ENCODE results near the gene RARA. TPM values are rescaled to one million over a fixed set of nuclear protein-coding genes. Genes with fewer than 3 reads are reported as not detected.

RARA gene
- total RNA-seq, 1 donor from 2014 or later: 47.8 TPM

DNA sequence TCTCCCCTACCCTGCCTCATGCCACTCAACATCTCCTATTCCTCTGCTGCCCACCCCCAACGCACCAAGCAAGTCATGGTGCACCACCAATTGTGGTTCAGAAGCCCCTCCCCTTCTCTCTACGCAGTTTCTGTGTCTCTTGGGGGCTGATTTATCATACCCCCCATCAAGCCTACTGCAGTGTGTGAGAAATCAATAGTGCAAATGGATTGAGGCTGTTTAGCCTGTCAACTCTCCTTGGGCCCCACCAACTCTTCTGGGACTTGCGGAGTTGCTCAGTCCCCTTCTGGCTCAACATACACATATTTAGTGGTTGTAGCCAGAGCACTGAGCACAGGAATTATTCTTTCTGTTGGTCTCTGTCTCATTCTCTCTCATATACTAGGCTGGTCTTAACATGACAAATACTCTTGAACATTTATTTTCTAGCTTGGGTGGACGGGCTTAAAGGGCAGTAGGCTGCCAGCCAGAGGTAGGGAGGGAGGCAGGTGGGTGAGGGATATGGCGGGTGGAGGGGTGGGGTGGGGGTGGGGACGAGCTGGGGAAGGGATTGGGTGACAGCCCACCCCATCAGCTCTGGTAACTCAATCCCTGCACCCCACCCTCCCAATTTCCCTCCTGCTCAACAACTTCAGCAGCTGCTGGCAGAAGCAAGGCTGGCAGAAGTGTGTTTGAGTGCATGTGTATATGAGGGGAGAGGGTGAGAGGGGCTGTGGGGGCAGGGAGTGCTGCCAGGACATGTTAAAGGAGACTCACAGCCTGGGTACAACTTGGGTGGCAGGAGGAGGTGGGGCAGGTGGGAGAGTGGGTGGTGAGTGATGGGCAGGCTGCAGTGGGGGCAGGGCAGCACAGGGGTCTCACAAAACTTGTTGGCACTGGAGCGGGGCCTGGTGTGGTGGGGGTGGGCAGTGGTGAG is 4.9 kb downstream of the RARA start:
- intact Hi-C loops (cut with micrococcal nuclease): no loop called here

DNA sequence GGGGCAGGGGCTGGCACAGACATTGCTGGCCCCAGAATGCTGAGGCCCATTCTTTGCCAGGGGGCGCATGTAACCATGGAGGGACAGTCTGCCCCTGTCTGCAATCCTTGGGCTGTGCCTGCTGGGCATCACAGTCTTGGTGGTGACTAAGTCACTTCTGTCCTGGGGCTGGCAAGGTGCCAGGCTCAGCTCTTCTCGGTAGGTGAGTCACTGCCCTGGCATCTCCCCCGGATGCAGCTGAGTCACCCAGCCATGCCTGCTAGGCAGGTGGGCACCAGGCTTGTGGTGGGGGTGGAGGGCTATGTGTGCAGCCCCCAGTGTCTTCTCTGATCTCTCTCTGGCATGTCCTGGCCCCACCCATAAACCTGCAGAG is 5.6 kb downstream of the RARA start:
- intact Hi-C loops (cut with micrococcal nuclease): no loop called here

DNA sequence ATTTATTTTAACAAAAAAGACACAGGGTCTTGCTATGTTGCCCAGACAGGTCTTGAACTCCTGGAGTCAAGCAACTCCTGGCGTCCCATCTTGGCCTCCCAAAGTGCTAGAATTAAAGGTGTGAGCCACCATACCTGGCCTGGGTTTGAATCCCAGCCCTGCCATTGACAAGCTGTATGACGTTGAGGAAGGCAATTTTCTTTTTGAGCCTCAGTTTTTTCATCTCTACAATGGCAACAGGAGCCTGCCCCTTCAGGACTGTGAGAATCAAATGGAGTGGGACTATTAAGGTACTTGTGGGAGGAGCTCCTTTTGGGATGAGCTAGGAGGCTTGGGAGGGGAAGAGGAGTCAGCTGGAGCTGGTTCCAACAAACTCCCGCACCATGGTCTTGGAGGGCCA is 6.2 kb downstream of the RARA start:
- intact Hi-C loops (cut with micrococcal nuclease): loop anchor here (5.0 kb wide), 1 partner anchor 102 kb away; the partner anchor contains the start of gene TOP2A

DNA sequence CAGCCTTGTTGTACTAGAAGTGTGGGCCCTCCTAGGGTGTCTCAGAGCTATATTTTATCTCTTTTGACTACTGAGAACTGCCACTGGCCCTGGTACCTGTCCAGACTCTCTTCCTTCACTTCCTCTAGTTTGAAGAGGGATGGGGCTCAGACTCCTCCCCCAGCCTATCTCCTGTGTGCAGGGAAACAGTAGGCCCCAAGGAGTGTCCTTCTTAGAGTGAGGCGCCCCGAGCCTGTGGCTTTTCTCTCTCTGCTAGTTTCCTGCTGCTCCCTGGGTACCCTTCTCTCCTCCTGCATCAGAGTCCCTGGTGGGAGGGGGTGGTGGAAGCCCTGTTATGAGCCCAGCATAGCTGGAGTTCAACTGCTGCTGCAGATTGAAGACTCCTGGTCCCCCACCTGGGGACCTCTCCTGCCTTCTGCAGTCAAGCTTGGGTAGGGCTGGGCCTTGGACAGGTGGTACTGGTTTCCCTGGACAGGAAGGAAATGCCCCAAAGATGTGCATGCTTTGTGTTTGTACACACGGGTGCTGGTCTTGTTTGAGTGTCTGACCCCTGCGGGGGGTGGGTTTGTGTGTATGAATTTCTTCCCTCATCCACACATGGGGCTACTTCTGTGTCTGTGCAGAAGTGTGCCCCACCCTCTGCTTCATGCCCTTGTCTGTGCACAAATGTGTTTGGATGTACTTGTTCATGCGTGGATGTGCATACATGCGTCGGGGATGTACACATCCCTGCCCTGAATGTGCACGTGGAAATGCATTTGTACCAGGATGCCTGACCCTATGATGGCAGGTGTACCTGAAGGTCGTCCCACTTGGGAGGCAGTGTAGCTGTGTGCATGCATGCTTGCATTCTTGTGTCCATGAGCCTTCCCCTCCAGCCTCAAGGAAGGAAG is 6.9 kb downstream of the RARA start:
- intact Hi-C loops (cut with micrococcal nuclease): loop anchor here (5.0 kb wide), 1 partner anchor 101 kb away; the partner anchor contains the start of gene TOP2A

- intact Hi-C loops (cut with micrococcal nuclease): loop anchor here (5.0 kb wide), 1 partner anchor 101 kb away; the partner anchor contains the start of gene TOP2A
These were observed 7.8 kb downstream of the RARA start for GRCh38 chr17:40316571-40317344.

DNA sequence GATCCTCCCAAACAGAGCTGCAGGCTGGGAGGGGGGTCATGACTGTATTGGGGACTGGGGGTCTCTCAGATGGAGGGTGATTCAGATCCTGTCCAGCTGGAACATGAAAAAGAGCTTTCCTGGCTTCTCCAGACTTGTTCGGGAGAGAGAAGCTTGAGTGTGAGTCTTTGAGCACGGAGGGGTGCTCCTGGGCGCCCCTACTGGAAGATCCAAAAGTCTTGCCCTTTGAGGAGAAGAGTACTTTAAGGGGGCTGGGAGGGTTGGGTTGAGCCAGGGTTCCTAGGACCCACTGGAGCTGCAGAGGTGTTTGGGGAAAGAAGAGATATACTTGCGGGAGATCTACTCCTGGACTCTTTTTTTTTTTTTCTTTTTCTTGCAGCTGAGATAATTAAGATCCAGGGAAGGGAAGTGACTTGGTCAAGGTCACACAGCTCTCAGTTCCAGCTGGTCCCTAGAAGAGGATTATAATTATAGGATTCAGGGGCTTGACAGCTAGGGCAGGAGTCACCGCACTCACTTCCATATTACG is 8.4 kb downstream of the RARA start:
- intact Hi-C loops (cut with micrococcal nuclease): loop anchor here (5.0 kb wide), 1 partner anchor 100 kb away; the partner anchor contains the start of gene TOP2A

DNA sequence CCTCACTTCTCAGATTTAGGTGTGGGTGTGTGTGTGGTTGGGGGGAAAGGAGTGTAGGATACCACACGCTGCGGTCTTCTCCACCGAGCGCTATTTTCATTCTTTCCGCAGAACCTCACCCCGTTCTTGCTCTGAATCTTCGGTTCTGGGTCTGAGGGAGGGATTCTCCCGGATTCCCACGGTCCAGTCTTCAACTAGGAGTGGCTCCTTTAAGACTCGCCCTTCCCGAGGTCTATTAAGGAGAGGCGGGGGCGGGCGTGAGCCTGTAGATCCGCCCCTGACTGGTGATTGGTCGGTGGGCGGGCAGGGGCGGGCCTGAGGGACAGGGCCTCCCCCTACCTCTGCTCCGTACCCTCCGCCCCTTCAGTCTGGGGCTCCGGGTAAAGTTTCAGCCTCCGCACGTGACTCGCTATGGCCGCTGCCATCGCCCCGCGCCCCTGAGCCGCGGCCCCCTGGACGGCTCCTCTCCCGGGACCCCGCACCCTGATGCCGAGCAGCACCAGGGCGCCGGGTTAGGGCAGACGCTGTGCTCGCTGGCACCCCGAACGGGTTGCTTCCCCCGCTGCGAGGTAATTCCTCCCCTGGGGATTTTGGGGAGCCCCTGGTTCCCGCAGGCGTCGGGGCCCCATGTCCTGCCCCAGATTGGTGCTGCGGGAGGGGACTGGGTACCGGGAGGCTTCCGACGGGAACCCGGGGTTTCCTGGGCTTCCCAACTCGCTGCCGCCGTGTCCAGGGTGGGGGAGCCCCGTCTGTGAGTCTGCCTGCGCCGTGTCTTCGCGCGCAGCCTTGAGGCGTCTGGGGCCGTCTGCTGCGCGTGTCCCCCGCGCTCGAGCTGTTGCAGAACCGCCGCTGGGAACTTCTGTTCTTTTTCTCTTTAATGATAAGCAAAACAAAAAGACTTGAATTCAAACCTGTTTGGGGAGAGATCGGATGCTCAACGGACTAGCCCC is 9.2 kb downstream of the RARA start:
- intact Hi-C loops (cut with micrococcal nuclease): loop anchor here (1.0 to 5.0 kb wide), 4 partner anchors 9 to 99 kb away; partner anchors contain the start of gene TOP2A

- intact Hi-C loops (cut with micrococcal nuclease): loop anchor here (1.0 to 5.0 kb wide), 4 partner anchors 8 to 98 kb away; partner anchors contain the start of gene TOP2A
These were observed 9.9 kb downstream of the RARA start for GRCh38 chr17:40318830-40319391.

GRCh38 chr17:40319651-40320540 is 10.9 kb downstream of the RARA start:
- intact Hi-C loops (cut with micrococcal nuclease): loop anchor here (2.0 to 5.0 kb wide), 4 partner anchors 17 to 97 kb away; partner anchors contain the start of genes CDC6 and TOP2A

- intact Hi-C loops (cut with micrococcal nuclease): loop anchor here (5.0 kb wide), 2 partner anchors 34 to 36 kb away; partner anchors contain the start of gene CDC6
These were observed 12.0 kb downstream of the RARA start for GRCh38 chr17:40320756-40321523.

DNA sequence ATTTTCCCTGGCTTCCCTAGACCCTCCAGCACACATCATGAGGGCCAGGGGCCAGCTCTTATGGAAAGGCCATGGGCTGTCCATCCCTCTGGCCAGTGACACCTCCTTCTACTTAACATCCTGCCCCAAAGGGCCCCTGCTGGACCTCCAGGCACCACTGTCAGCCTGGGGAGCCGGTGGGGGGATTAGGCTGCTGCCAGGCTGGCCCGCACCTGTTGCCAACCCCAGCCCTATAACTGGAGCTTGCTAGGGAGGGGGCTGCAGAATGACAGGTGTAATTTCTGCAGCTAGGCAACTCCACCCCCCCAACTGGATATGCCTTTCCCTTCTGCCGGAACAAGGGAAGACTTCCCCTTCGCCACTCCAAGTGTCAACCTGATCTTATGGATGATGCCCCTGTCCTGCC is 12.5 kb downstream of the RARA start:
- intact Hi-C loops (cut with micrococcal nuclease): loop anchor here (5.0 kb wide), 2 partner anchors 34 to 36 kb away; partner anchors contain the start of gene CDC6

- intact Hi-C loops (cut with micrococcal nuclease): loop anchor here (1.0 to 5.0 kb wide), 3 partner anchors 35 to 103 kb away; partner anchors contain the start of genes CDC6 and WIPF2
These were observed 13.0 kb downstream of the RARA start for GRCh38 chr17:40321961-40322357.

DNA sequence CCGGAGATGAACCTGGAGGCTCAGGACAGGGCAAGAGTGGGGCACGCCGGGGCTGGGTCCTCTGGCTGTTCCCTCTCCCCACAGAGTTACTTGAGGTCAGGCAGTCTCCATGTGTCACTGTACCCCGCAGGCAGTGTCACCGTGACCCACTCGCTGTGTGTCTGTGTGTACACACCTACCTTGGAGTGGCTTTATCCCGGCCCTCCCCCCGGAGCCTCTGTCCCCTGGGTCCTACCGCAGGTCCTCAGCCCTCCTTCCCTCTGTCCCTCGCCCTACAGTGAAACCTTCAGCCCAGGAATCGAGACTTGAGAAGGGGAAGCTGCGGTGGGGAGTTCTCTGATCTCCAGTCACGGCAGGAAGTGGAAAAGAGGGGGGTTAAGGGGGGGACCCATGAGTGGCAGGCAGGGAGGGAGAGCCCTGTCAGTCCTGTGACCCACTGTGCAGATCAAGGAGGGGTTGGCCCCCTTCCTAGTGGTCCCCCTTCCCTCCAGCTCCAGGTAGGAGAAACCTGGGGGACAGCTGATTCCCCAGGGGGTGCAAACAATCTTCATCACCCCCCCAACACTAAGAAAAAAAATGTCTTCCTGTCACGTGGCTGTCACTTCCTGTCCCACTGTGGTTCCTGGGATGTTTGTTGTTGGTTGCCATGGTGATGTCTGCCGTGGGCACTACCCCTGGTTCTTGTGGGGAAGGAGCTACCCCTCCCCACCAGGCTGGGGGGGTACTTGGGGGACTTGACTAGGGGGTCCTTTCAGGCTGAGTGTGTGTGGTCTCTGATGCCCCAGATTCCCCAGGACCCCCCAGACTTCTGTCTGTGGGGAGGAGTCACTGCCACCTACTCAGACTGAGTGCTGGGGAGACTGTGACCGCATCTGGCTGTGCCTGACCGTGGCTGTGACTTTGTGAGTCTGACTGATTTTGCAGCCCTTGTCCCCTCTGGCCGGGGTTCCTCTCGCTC is 13.7 kb downstream of the RARA start:
- intact Hi-C loops (cut with micrococcal nuclease): loop anchor here (1.0 to 5.0 kb wide), 4 partner anchors 19 to 103 kb away; partner anchors contain the start of genes CDC6 and WIPF2

- intact Hi-C loops (cut with micrococcal nuclease): loop anchor here (1.0 to 5.0 kb wide), 3 partner anchors 18 to 36 kb away; partner anchors contain the start of gene CDC6
These were observed 14.7 kb downstream of the RARA start for GRCh38 chr17:40323391-40324381.

Measured in T-helper 2 cell treated with Interferon-gamma antibody and Interleukin-4, amounts not matched to agents 100 ng/mL and 5 ng/mL, for 36 hours (primary cell).